HFFc6 (cell line): ENCODE data around the gene HDC. TPM values are rescaled to one million over a fixed set of nuclear protein-coding genes. Genes with fewer than 3 reads are reported as not detected.

Source experiments
- DNase-seq: peaks from one replicate; pipeline ENCODE4 v3.0.0-alpha.2; 2018
- H3K27ac Mint-ChIP-seq: 2 replicates; pipeline ENCODE4 v1.8.0; 2020; ENCODE audit warnings: mild to moderate bottlenecking, mixed read lengths
- H3K27me3 Mint-ChIP-seq: 2 replicates; pipeline ENCODE4 v1.8.0; 2021; ENCODE audit warnings: mild to moderate bottlenecking, moderate library complexity, mixed read lengths; ENCODE audit not compliant: insufficient read depth
- H3K36me3 Mint-ChIP-seq: 2 replicates; pipeline ENCODE4 v1.8.0; 2021; ENCODE audit warnings: low read depth, mixed read lengths
- H3K4me1 Mint-ChIP-seq: 2 replicates; pipeline ENCODE4 v1.8.0; 2020; ENCODE audit warnings: low read depth, mixed read lengths
- H3K4me3 Mint-ChIP-seq: 2 replicates; pipeline ENCODE4 v1.8.0; 2020; ENCODE audit warnings: mild to moderate bottlenecking, moderate library complexity, mixed read lengths
- H3K9me3 Mint-ChIP-seq: 2 replicates; pipeline ENCODE4 v1.8.0; 2020; ENCODE audit warnings: mild to moderate bottlenecking, mixed read lengths
- total RNA-seq, 6 experiments: library from RNA; stranded (reverse); fragmentation: NEBNext Ultra II Directional; extraction: Animal tissue kit (Norgen Biotek cat#: 25700); gene quantifications; 2 replicates in 1 of 6; 3 replicates in 5 of 6; pipeline ENCODE4 v1.2.3, GENCODE V29; 2021
- TF ChIP-seq, protein P1 (sequence below): fragments of 200-600 bp; sonication (generic); IDR thresholded peaks from 2 replicates; pipeline ENCODE4 v1.5.0; 2021; ENCODE audit warnings: antibody characterized with exemption, mild to moderate bottlenecking

The HDC gene
- total RNA-seq, 6 experiments from 2014 or later = 0.07 TPM; not detected in 5

DNA sequence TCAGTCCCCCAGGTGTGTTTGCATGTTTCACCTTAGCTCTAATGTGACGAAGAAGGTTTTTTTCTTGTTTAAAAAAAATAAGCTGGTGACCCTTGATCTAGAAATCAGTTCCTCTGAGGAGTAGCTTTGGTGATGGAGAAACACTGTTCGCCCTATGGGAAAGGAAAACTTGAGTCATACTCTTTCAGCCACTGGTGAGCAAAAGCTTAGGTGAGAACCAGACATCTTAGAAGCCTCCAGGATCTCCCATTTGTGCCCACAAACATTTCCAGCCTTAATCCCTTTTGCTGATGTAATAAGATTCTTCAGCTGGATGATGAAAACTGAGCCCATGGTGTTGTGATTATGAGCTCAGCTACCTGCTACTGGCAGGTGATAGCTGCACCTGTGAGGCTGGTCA is 45.7 kb downstream of the HDC start:
- peak; percentile 51 for DNase-seq
- Mint-ChIP-seq H3K4me3 (no peak overlapping the region), H3K4me1 (0 out of 2 replicates have a peak, but pooled peaks cover 9% of the 10 kb centered on the region), H3K36me3 (no peaks in the 10 kb centered on the region), H3K27me3 (peaks cover 9% of the 10 kb centered on the region), H3K9me3 (peaks cover 6% of the 10 kb centered on the region; the same call in 1 of the 2 replicates), H3K27ac (no peak overlapping the region)
- TF ChIP-seq, protein P1, sequence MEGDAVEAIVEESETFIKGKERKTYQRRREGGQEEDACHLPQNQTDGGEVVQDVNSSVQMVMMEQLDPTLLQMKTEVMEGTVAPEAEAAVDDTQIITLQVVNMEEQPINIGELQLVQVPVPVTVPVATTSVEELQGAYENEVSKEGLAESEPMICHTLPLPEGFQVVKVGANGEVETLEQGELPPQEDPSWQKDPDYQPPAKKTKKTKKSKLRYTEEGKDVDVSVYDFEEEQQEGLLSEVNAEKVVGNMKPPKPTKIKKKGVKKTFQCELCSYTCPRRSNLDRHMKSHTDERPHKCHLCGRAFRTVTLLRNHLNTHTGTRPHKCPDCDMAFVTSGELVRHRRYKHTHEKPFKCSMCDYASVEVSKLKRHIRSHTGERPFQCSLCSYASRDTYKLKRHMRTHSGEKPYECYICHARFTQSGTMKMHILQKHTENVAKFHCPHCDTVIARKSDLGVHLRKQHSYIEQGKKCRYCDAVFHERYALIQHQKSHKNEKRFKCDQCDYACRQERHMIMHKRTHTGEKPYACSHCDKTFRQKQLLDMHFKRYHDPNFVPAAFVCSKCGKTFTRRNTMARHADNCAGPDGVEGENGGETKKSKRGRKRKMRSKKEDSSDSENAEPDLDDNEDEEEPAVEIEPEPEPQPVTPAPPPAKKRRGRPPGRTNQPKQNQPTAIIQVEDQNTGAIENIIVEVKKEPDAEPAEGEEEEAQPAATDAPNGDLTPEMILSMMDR = no peak

DNA sequence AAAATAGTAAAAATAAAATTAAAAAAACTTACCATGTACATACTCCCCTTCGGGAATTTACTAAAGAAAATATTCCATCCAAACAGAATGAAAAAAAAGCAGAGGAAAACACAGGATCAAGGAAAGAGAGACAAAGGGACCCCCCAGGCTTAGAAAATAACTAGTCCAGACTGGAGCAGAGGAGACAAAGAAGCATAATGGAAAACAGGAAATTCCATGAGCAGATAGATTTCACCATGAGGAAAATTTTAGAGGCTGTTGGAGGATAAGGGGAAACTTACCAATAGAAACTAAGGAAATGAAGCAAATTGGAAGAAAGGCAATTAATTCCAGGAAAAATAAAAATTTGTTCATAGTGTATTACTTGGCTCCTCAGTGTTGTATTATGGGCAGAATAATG is 46.8 kb downstream of the HDC start:
- DNase-seq = no peak
- Mint-ChIP-seq H3K27me3 (peaks cover 9% of the 10 kb centered on the region), H3K4me3 (no peak overlapping the region), H3K9me3 (peaks cover 6% of the 10 kb centered on the region; the same call in 1 of the 2 replicates), H3K4me1 (0 out of 2 replicates have a peak, but pooled peaks cover 9% of the 10 kb centered on the region), H3K36me3 (no peaks in the 10 kb centered on the region), H3K27ac (no peak overlapping the region)
- TF ChIP-seq, protein P1 = no peak

DNA sequence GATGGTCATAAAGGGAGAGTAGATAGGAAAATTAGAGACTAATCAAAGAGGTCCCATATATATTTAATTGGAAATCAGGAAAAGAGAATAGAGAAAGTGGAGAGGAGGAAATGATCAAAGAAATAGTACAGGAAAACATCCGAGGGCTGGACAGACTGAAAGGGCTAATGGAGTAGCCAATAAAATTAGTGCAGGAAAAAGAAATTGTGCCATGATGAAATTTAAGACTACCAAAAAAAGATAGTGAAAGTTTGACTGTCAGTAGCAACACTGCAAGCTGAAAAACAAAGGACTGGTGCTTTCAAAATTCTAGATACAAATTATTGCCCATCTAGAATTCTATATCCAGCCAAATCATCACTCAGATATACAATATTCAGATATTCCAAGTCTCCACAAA is 47.2 kb downstream of the HDC start:
- DNase-seq = no peak
- Mint-ChIP-seq H3K4me1 (0 out of 2 replicates have a peak, but pooled peaks cover 9% of the 10 kb centered on the region), H3K4me3 (no peak overlapping the region), H3K36me3 (no peaks in the 10 kb centered on the region), H3K9me3 (peaks cover 6% of the 10 kb centered on the region; the same call in 1 of the 2 replicates), H3K27ac (no peak overlapping the region), H3K27me3 (peaks cover 9% of the 10 kb centered on the region)
- TF ChIP-seq, protein P1 = no peak

DNA sequence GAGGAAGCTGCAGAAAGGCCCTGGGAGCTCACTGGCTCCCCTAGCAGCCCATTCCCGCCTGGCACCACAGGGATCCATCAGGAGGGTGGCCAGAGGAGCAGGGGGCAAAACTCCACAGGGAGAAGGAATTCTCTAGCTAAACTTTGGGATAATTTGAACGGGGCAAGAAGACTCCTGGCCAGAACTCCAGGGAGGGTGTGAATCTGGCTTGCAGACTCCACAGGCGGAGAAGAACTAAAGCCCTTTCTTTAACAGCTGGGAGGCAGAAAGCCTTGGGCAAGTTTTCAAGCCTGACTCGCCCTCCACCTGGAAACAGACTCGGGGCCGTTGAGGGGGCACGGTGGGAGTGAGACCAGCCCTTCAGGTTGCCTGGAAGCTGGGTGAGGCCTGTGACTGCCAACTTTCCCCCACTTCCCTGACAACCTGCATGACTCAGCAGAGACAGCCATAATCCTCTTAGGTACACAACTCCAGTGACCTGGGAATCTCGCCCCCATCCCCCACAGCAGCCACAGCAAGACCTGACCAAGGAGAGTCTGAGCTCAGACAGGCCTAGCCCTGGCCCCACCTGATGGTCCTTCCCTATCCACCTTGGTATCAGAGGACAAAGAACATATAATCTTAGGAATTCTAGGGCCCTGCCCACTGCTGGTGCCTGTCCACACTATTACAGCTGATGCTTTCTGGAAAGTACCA is 54.9 kb downstream of the HDC start:
- Mint-ChIP-seq H3K9me3 (peaks cover 15% of the 10 kb centered on the region), H3K4me3 (no peak overlapping the region), H3K27ac (no peak overlapping the region), H3K4me1 (no peaks in the 10 kb centered on the region), H3K27me3 (peaks cover 17% of the 10 kb centered on the region), H3K36me3 (peaks cover 10% of the 10 kb centered on the region)
- TF ChIP-seq, protein P1 = no peak
- no peak for DNase-seq

DNA sequence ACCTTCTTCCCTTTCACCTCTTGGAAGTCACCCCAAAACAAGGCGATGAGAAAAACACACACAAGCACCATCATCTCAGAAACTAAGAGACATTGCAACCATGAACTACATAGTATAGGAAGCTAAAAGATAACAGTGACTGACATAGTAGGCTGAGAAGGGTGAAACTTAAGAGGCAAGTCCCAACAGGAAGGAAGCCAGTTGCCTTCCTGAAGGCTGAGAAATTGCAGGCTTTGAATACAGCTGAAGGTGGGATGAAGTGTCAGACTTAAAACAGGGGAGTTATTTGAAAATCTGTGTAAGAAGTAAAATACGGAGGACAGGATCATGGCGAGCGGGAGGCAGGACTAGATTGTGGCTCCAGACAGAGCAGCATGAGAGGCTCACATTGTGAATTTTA is 55.7 kb downstream of the HDC start:
- Mint-ChIP-seq H3K4me3 (no peak overlapping the region), H3K27ac (no peak overlapping the region), H3K27me3 (peaks cover 14% of the 10 kb centered on the region), H3K36me3 (peaks cover 10% of the 10 kb centered on the region), H3K4me1 (no peaks in the 10 kb centered on the region), H3K9me3 (peaks cover 9% of the 10 kb centered on the region)
- TF ChIP-seq, protein P1 = no peak
- DNase-seq = no peak
